DOHH2 (cell line): ENCODE results near the gene TTC39A.
A peak's percentile ranks its signal among the peaks of the same experiment; 100 is the strongest.

ENCODE experiments used
- H3F3A ChIP-seq: fragments of 200-600 bp; sonication (generic), shearing (Covaris generic); 2 replicates; pipeline ENCODE4 v1.6.0; 2016; ENCODE audit warnings: antibody characterized with exemption, mild to moderate bottlenecking; ENCODE audit not compliant: control insufficient read depth, insufficient read depth
- H3K27ac ChIP-seq: fragments of 200-600 bp; sonication (generic); 2 replicates; pipeline ENCODE4 v1.5.1; 2014; ENCODE audit warnings: low read depth, mild to moderate bottlenecking, low read length, moderate library complexity
- H3K27me3 ChIP-seq: fragments of 200-600 bp; sonication (generic); 2 replicates; pipeline ENCODE4 v1.6.1; 2014; ENCODE audit warnings: mild to moderate bottlenecking, low read length, mixed read lengths; ENCODE audit not compliant: control insufficient read depth
- H3K36me3 ChIP-seq: fragments of 200-600 bp; sonication (generic); 2 replicates; pipeline ENCODE4 v1.6.1; 2014; ENCODE audit warnings: mild to moderate bottlenecking, low read length, moderate library complexity, mixed read lengths; ENCODE audit not compliant: control insufficient read depth
- H3K4me1 ChIP-seq: fragments of 200-600 bp; sonication (generic); 2 replicates; pipeline ENCODE4 v1.6.1; 2014; ENCODE audit warnings: mild to moderate bottlenecking, low read length, mixed read lengths; ENCODE audit not compliant: control insufficient read depth
- H3K4me2 ChIP-seq: fragments of 200-600 bp; sonication (generic); 2 replicates; pipeline ENCODE4 v1.6.0; 2014; ENCODE audit warnings: mild to moderate bottlenecking, low read length, moderate library complexity
- H3K4me3 ChIP-seq: fragments of 200-600 bp; sonication (generic); 2 replicates; pipeline ENCODE4 v1.5.1; 2014; ENCODE audit warnings: mild to moderate bottlenecking, low read length, mixed read lengths
- H3K79me2 ChIP-seq: fragments of 200-600 bp; sonication (generic); 2 replicates; pipeline ENCODE4 v1.6.1; 2014; ENCODE audit warnings: mild to moderate bottlenecking, low read length, mixed read lengths; ENCODE audit not compliant: control insufficient read depth
- H3K9me2 ChIP-seq: fragments of 200-600 bp; sonication (generic); replicated peaks from 2 replicates; pipeline ENCODE4 v1.6.1; 2014; ENCODE audit warnings: mild to moderate bottlenecking, low read length, mixed read lengths; ENCODE audit not compliant: control insufficient read depth
- H3K9me3 ChIP-seq: fragments of 200-600 bp; sonication (generic); 2 replicates; pipeline ENCODE4 v1.6.1; 2014; ENCODE audit warnings: antibody characterized with exemption, low read length, mixed read lengths; ENCODE audit not compliant: control insufficient read depth, insufficient read depth
- H4K20me1 ChIP-seq: fragments of 200-600 bp; sonication (generic); 2 replicates; pipeline ENCODE4 v1.6.0; 2014; ENCODE audit warnings: low read depth, mild to moderate bottlenecking, antibody characterized with exemption, low read length, moderate library complexity; ENCODE audit not compliant: control insufficient read depth, insufficient read depth
- CTCF ChIP-seq: fragments of 200-600 bp; sonication (generic); IDR thresholded peaks from one replicate; pipeline ENCODE4 v1.5.1; 2014; ENCODE audit warnings: antibody characterized with exemption, mild to moderate bottlenecking, low read depth, low read length; ENCODE audit not compliant: poor library complexity, severe bottlenecking
- EZH2phosphoT487 ChIP-seq: fragments of 200-600 bp; sonication (generic); IDR thresholded peaks from 2 replicates; pipeline ENCODE4 v1.6.1; 2017; ENCODE audit warnings: borderline replicate concordance, mild to moderate bottlenecking, antibody characterized with exemption, low read length, moderate library complexity, mixed read lengths

TTC39A gene

GRCh38 chr1:51330331-51331201, at the start of gene TTC39A:
TTC39A (minus strand) TSS chr1:51330562; CDS start chr1:51330477, 85 bp downstream.
- Histone ChIP-seq H3K4me2 (peak within 1 kb of the TSS; percentile 26; the same call in 1 of the 2 replicates), H3K27me3 (peaks cover 34% of the 10 kb centered on the region), H3K36me3 (no peaks in the 10 kb centered on the region), H3K9me3 (no peaks in the 10 kb centered on the region), H3K27ac (no peak within 1 kb of the TSS), H3K4me1 (no peaks in the 10 kb centered on the region), H3K9me2 (no peaks in the 10 kb centered on the region), H3K4me3 (no peak within 1 kb of the TSS), H3F3A (no peaks in the 10 kb centered on the region), H4K20me1 (no peaks in the 10 kb centered on the region), H3K79me2 (no peaks in the 10 kb centered on the region)
- TF ChIP-seq EZH2phosphoT487 (peak; percentile 90; the same call in 1 of the 2 replicates), CTCF (no peak)

GRCh38 chr1:51378871-51379270, 48.5 kb upstream of the TTC39A start:
- H3K27ac ChIP-seq: no peak overlapping the region
- peaks cover 54% of the 10 kb centered on the region for H3K36me3 ChIP-seq
- H3F3A ChIP-seq: no peaks in the 10 kb centered on the region
- no peaks in the 10 kb centered on the region for H4K20me1 ChIP-seq
- TF ChIP-seq CTCF: no peak
- TF ChIP-seq EZH2phosphoT487: no peak
- no peaks in the 10 kb centered on the region for H3K79me2 ChIP-seq
- no peak overlapping the region for H3K4me3 ChIP-seq
- H3K9me3 ChIP-seq: no peaks in the 10 kb centered on the region
- H3K4me1 ChIP-seq: no peaks in the 10 kb centered on the region
- no peaks in the 10 kb centered on the region for H3K9me2 ChIP-seq
- no peak overlapping the region for H3K4me2 ChIP-seq
- no peaks in the 10 kb centered on the region for H3K27me3 ChIP-seq

GRCh38 chr1:51373898-51374297, 43.5 kb upstream of the TTC39A start:
- peaks cover 51% of the 10 kb centered on the region for H3K36me3 ChIP-seq
- no peak overlapping the region for H3K27ac ChIP-seq
- no peak overlapping the region for H3K4me2 ChIP-seq
- H3K4me3 ChIP-seq: no peak overlapping the region
- H3F3A ChIP-seq: no peaks in the 10 kb centered on the region
- no peaks in the 10 kb centered on the region for H3K27me3 ChIP-seq
- no peaks in the 10 kb centered on the region for H3K4me1 ChIP-seq
- no peaks in the 10 kb centered on the region for H4K20me1 ChIP-seq
- H3K9me2 ChIP-seq: no peaks in the 10 kb centered on the region
- H3K9me3 ChIP-seq: no peaks in the 10 kb centered on the region
- H3K79me2 ChIP-seq: no peaks in the 10 kb centered on the region
- no peak for TF ChIP-seq EZH2phosphoT487
- TF ChIP-seq CTCF: no peak
